AG10803 (cell line): ENCODE measurements around the gene SMAD9.
A peak's percentile ranks its signal among the peaks of the same experiment; 100 is the strongest.

Experiments
- DNase-seq: peaks from one replicate; pipeline ENCODE4 v3.0.0; 2010; ENCODE audit warnings: low read depth
- H3K4me3 ChIP-seq: 2 replicates; pipeline ENCODE4 v1.5.1; 2011; ENCODE audit warnings: mild to moderate bottlenecking, low read length, control low read depth
- TF ChIP-seq, protein P1 (sequence below): conservative IDR thresholded peaks from 2 replicates; pipeline ENCODE4 v1.5.1; 2011; ENCODE audit warnings: mild to moderate bottlenecking, low read length, control low read depth, inconsistent platforms

SMAD9 gene

DNA sequence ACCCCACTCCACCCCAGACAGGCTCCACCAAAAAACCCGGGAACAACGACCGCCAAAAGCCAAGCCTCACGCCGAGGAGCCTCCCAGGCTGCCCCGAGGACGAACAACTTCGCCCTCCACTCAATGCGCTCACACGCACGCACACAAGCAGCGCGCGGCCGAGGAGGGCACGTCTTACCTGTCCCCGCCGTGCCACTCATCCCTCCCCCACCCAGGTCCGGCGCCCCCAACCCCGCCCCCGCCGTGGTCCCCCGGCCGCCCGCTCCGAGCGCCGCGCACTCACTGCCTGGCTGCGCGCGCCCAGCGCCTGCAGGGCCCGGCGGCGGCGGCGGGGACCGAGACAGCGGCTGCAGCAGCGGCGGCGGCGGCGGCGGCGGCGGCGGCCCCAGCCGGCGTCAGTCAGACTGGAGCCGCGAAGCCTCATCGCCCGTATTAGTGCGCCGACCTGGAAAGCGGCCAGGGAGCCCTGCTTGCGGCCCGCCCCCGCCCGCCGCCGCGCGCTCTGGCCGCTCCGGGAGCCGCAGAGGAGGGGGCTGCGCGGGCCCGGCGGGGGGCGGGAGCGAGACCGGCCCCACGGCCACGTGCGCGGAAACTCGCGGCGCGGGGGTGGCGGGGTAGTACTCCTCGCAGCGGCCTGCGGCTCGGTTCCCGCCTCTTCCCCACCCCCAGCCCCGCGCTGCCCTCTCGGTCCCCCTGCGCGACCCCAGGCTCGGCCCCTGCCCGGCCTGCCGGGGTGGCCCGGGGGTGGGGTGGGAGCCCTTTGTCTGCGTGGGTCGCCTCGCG, at the start of gene SMAD9:
Gene SMAD9, minus strand, starts transcription at position 406 of the 783 bp plus-strand sequence. CDS start 40,549 bp downstream, outside the sequence.
- peak within 1 kb of the TSS; percentile 75 for H3K4me3 ChIP-seq
- TF ChIP-seq, protein P1, sequence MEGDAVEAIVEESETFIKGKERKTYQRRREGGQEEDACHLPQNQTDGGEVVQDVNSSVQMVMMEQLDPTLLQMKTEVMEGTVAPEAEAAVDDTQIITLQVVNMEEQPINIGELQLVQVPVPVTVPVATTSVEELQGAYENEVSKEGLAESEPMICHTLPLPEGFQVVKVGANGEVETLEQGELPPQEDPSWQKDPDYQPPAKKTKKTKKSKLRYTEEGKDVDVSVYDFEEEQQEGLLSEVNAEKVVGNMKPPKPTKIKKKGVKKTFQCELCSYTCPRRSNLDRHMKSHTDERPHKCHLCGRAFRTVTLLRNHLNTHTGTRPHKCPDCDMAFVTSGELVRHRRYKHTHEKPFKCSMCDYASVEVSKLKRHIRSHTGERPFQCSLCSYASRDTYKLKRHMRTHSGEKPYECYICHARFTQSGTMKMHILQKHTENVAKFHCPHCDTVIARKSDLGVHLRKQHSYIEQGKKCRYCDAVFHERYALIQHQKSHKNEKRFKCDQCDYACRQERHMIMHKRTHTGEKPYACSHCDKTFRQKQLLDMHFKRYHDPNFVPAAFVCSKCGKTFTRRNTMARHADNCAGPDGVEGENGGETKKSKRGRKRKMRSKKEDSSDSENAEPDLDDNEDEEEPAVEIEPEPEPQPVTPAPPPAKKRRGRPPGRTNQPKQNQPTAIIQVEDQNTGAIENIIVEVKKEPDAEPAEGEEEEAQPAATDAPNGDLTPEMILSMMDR = no peak
- peak; percentile 69 for DNase-seq

DNA sequence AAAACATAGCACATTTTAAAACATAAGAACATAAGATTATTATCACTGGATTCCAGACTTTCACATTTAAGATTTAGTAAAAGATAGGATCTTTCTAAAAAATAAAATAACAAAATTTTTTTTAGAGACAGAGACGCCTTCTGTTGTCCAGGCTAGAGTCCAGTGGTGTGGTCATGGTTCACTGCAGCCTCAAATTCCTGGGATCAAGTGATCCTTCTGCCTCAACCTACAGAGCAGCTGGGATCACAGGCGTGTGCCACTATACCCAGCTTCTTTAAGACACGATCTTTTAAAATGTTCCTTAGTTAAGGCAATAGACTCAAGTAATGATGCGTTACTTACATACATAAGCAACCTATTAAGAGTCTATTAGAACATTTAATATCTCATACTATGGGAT, 46.4 kb upstream of the SMAD9 start:
- DNase-seq = no peak
- H3K4me3 ChIP-seq = no peak overlapping the region
- TF ChIP-seq, protein P1 = no peak

DNA sequence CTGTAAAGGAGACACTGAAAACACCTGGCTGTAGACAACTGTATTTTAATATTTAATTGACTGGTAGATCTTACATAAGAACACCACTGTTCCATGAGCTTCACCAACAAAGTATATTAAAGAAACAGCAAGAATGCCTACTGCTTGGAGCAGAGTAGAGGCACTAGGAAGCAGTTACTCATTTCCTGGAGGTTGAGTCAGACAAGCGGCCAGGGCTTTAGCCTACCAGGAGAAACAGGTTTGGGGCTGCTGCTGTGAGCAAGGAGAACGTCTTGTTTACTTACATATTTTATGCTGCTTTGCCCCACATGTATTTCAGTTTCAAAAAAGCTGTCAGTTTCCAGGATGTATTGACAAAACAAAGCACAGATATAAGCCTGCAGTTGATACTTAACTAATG, 45.7 kb upstream of the SMAD9 start:
- TF ChIP-seq, protein P1 = no peak
- H3K4me3 ChIP-seq = no peak overlapping the region
- peak; percentile 67 for DNase-seq

DNA sequence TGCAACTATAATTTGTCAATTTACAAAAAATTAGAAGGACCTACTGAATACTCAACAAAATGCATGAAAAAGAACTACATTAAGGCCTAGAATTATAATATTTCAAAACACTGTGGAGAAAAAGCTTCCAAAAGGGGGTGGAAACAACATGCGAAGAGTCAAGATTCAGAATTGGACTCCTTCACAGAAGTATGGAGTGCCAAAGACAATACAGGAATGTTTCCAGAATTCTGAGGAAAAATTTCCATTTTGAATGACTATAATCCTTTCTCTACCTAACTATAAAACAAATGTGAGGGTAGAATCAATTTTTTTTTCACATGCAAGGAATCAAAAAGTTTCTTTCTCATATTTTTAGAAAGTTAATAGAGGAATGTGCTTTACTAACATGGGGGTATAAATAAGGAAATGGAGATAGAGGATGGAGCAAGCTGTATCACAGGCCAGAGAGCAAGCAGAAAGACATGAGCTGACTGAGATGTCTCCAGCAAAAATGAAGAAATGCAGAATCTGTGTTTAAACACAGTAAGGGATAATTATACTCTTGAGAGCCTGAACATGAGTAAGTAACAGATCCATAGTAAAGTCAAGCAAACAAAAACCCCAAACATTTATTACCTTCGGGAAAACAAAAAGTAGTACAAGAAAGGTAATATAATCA, 39.5 kb upstream of the SMAD9 start:
- H3K4me3 ChIP-seq = no peak overlapping the region
- DNase-seq = no peak
- TF ChIP-seq, protein P1 = no peak

DNA sequence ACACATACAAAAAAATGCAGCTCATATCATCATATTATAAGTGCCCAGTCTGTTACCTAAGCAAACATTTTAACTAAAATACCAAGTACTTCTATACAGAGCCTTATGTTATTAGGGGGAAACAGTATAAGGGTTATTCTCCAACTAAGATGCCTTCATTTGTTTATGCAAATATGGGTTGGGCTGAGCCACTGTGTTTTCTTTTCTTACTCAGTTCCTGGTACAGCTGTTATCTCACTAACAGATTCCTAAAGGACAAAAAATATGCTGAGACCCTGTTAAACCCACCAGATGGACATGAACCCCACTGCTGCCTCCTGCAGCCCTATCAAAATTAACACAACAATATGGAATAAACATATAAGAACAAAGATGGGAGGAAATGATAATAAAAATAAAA, 34.5 kb upstream of the SMAD9 start:
- no peak for DNase-seq
- no peak overlapping the region for H3K4me3 ChIP-seq
- TF ChIP-seq, protein P1 = no peak

DNA sequence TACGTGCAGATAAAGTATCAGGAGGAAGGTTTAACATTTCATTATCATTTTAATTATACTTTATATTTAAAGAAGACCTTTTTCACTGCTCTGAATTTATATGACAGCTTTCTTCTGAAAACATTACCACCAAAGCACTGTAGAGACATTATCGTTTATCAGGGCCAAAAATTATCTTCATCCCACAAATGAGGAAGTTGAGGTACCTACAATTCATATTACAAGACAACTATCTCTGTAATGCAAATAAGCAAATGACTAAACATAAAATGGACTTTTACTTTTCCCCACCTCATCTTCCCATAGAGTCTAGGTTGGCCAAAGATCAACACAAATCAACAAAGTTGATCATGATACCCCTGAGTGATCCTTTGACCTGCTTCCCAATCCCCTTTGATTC, 30.9 kb upstream of the SMAD9 start:
- TF ChIP-seq, protein P1 = no peak

DNA sequence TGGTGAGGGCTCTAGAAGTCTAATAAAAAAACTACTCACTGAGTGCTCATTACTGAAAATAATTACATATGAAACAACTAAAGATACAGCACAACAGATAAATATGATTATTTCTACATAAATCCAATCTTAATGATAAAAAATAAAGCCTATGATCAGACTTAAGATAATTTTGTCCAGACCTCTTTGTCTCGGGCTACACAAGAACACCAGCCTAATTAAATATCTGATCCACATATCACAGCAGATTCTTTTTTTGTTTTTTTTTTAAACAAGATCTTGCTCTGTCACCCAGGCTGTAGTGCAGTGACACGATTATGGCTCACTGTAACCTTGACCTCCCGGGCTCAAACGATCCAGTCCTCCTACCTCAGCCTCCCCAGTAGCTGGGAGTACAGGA, 30.3 kb upstream of the SMAD9 start:
- TF ChIP-seq, protein P1 = no peak
- H3K4me3 ChIP-seq = no peak overlapping the region
- DNase-seq = no peak

More for the DNA sequence above, 30.9 kb upstream of the SMAD9 start:
- DNase-seq = no peak
- H3K4me3 ChIP-seq = no peak overlapping the region
